GM12878 (cell line): ENCODE measurements around the gene RNASE2. TPM values are rescaled to one million over a fixed set of nuclear protein-coding genes. Genes with fewer than 3 reads are reported as not detected.
A peak's percentile ranks its signal among the peaks of the same experiment; 100 is the strongest.

Experiments used
- ATAC-seq: fragments of 200-7000 bp; cut with Tn5 transposase; 3 replicates; pipeline ENCODE4 v1.9.1; 2020; ENCODE audit warnings: mild to moderate bottlenecking, moderate library complexity
- BruUV-seq: library from RNA; stranded (reverse); fragments of 400-500 nt; replicated peaks from 2 replicates; lab custom pipeline; 2021; lab: Mats Ljungman, UMichigan
- CTCF ChIA-PET: fragments of 300-600 bp; sonication (Branson Sonifier 250); formaldehyde crosslinking; extraction: SDS; loops from one replicate; lab custom pipeline; 2021; ENCODE audit warnings: inconsistent platforms; lab: Yijun Ruan, JAX
- POLR2A ChIA-PET: fragments of 350-600 bp; formaldehyde crosslinking; extraction: SDS; loops from one replicate; lab custom pipeline; 2021; ENCODE audit warnings: inconsistent platforms; lab: Charles Lee
- RAD21 ChIA-PET: fragments of 300-600 bp; sonication (Branson Sonifier 250); formaldehyde crosslinking; loops from one replicate; lab custom pipeline; 2023; ENCODE audit warnings: antibody characterized with exemption; ENCODE audit not compliant: unreplicated experiment; lab: Charles Lee
- SMC1A ChIA-PET: fragments of 300-600 bp; sonication (Branson Sonifier 250); formaldehyde crosslinking; loops from one replicate; lab custom pipeline; 2023; ENCODE audit not compliant: unreplicated experiment, uncharacterized antibody; lab: Charles Lee
- DNase-seq: peaks from one replicate; pipeline ENCODE4 v3.0.0-alpha.2; 2011; ENCODE audit warnings: low read depth, low spot score
- FAIRE-seq: peaks from 3 replicates; lab custom pipeline; 2011; peaks lifted over from hg19 to GRCh38; lab: Jason Lieb, UNC
- H2AFZ ChIP-seq: 2 replicates; pipeline ENCODE4 v1.6.0; 2011; ENCODE audit warnings: low read depth, low read length, control low read depth; ENCODE audit not compliant: control insufficient read depth
- H3K27ac ChIP-seq: 2 replicates; pipeline ENCODE4 v1.5.1; 2011; ENCODE audit warnings: control low read depth; ENCODE audit not compliant: control insufficient read depth, insufficient read depth
- H3K27me3 ChIP-seq, 2 experiments: replicated peaks in 1 of 2; 2 replicates each; pipeline versions ENCODE4 v1.6.0 to v1.6.1; 2011; ENCODE audit warnings: low read length in 1 of 2; ENCODE audit not compliant: control insufficient read depth in 2 of 2, insufficient read depth in 2 of 2
- H3K36me3 ChIP-seq, 2 experiments: 2 replicates each; pipeline ENCODE4 v1.5.1; 2011; ENCODE audit warnings: low read length in 1 of 2; ENCODE audit not compliant: control insufficient read depth in 2 of 2, insufficient read depth in 2 of 2
- H3K4me1 ChIP-seq: 2 replicates; pipeline ENCODE4 v1.6.1; 2011; ENCODE audit warnings: mild to moderate bottlenecking, low read length, moderate library complexity, mixed read lengths; ENCODE audit not compliant: control insufficient read depth, insufficient read depth
- H3K4me2 ChIP-seq: 2 replicates; pipeline ENCODE4 v1.6.0; 2011; ENCODE audit warnings: control low read depth; ENCODE audit not compliant: control insufficient read depth, insufficient read depth
- H3K4me3 ChIP-seq: fragments of 200-600 bp; sonication (generic); 2 replicates; pipeline ENCODE4 v1.5.1; 2016
- H3K79me2 ChIP-seq: 2 replicates; pipeline ENCODE4 v1.6.0; 2011; ENCODE audit warnings: low read length; ENCODE audit not compliant: control insufficient read depth, insufficient read depth
- H3K9ac ChIP-seq: 2 replicates; pipeline ENCODE4 v1.8.0; 2011; ENCODE audit warnings: low read length, control low read depth, mixed read lengths; ENCODE audit not compliant: control insufficient read depth, insufficient read depth
- H3K9me3 ChIP-seq: replicated peaks from 3 replicates; pipeline ENCODE4 v1.5.1; 2011; ENCODE audit warnings: mild to moderate bottlenecking, low read length; ENCODE audit not compliant: control insufficient read depth, insufficient read depth
- H4K20me1 ChIP-seq: 2 replicates; pipeline ENCODE4 v1.6.0; 2011; ENCODE audit not compliant: control insufficient read depth, insufficient read depth
- ATF7 ChIP-seq: fragments of 450-650 bp; IDR thresholded peaks from 2 replicates; pipeline ENCODE4 v1.6.1; 2016; ENCODE audit warnings: low read depth, mild to moderate bottlenecking
- CBX3 ChIP-seq: fragments of 200-600 bp; sonication (generic); IDR thresholded peaks from 2 replicates; pipeline ENCODE4 v1.6.1; 2016; ENCODE audit warnings: low read depth, borderline replicate concordance
- CHD4 ChIP-seq: fragments of 200-600 bp; sonication (generic); IDR thresholded peaks from 2 replicates; pipeline ENCODE4 v1.6.1; 2016; ENCODE audit warnings: mild to moderate bottlenecking
- FOS ChIP-seq: IDR thresholded peaks from 3 replicates; pipeline ENCODE4 v1.6.1; 2011; ENCODE audit warnings: borderline replicate concordance; ENCODE audit not compliant: insufficient read length; ENCODE audit errors: extremely low read depth
- HDGF ChIP-seq: fragments of 450-650 bp; IDR thresholded peaks from 2 replicates; pipeline ENCODE4 v1.6.1; 2016; ENCODE audit warnings: antibody characterized with exemption
- KLF5 ChIP-seq: fragments of 450-650 bp; IDR thresholded peaks from 2 replicates; pipeline ENCODE4 v1.6.1; 2014; ENCODE audit warnings: mild to moderate bottlenecking; ENCODE audit not compliant: partially characterized antibody
- LARP7 ChIP-seq: fragments of 450-650 bp; IDR thresholded peaks from 2 replicates; pipeline ENCODE4 v1.6.1; 2017; ENCODE audit warnings: mild to moderate bottlenecking
- MTA2 ChIP-seq: fragments of 450-650 bp; IDR thresholded peaks from 2 replicates; pipeline ENCODE4 v1.6.1; 2016; ENCODE audit warnings: low read depth, mild to moderate bottlenecking, moderate library complexity
- RUNX3 ChIP-seq: IDR thresholded peaks from 2 replicates; pipeline ENCODE4 v1.6.1; 2012; ENCODE audit warnings: low read length, inconsistent platforms
- SIX5 ChIP-seq: IDR thresholded peaks from 2 replicates; pipeline ENCODE4 v1.6.1; 2011; ENCODE audit warnings: mild to moderate bottlenecking, low read depth, low read length, moderate library complexity; ENCODE audit not compliant: severe bottlenecking
- SREBF1 ChIP-seq: IDR thresholded peaks from 2 replicates; pipeline ENCODE4 v1.6.1; 2012; ENCODE audit warnings: mild to moderate bottlenecking, low read length
- STAT3 ChIP-seq: IDR thresholded peaks from 2 replicates; pipeline ENCODE4 v1.6.1; 2011; ENCODE audit warnings: low read depth, low read length, improper control_type of control experiment
- USF1 ChIP-seq: IDR thresholded peaks from 2 replicates; pipeline ENCODE4 v1.6.1; 2011; ENCODE audit warnings: borderline replicate concordance, low read depth, mild to moderate bottlenecking, moderate library complexity, mixed read lengths, low read length; ENCODE audit not compliant: insufficient read depth; ENCODE audit errors: extremely low read length
- ZNF24 ChIP-seq: fragments of 450-650 bp; IDR thresholded peaks from 2 replicates; pipeline ENCODE4 v1.6.1; 2017; ENCODE audit warnings: antibody characterized with exemption, mild to moderate bottlenecking
- ZNF592 ChIP-seq: fragments of 450-650 bp; IDR thresholded peaks from 2 replicates; pipeline ENCODE4 v1.6.1; 2017; ENCODE audit warnings: mild to moderate bottlenecking, moderate library complexity
- ZZZ3 ChIP-seq: IDR thresholded peaks from 2 replicates; pipeline ENCODE4 v1.6.1; 2011; ENCODE audit warnings: low read depth; ENCODE audit not compliant: control insufficient read depth, insufficient read length
- WGBS: methylation state at CpG from one replicate; pipeline ENCODE4 v1.1.6; 2016; ENCODE audit warnings: low lambda C conversion rate; ENCODE audit not compliant: insufficient replicate concordance, insufficient coverage; ENCODE audit errors: missing lambda C conversion rate; 5-methylcytosine and 5-hydroxymethylcytosine counted together
- in situ Hi-C: fragments of 300-500 bp; cut with MboI; formaldehyde crosslinking; loops from 9 replicates; pipeline ENCODE4 v1.14.3; 2018; ENCODE audit warnings: mixed read lengths
- intact Hi-C: fragments of 100-400 bp; cut with micrococcal nuclease; formaldehyde crosslinking; loops from one replicate; pipeline ENCODE4 v1.14.2; 2022; ENCODE audit not compliant: unreplicated experiment
- polyA plus RNA-seq, 11 experiments: library from polyadenylated mRNA; depleted of rRNA in 4 of 11; unstranded in 6 of 11; stranded (reverse) in 5 of 11; fragments of >200 nt; fragmentation: Nextera tagmentation in 4 of 11; fragmentation: Illumina TruSeq in 1 of 11; extraction: Ambion mirVana in 4 of 11; extraction: Trizol in 1 of 11; gene quantifications; 1 replicate in 1 of 11; 2 replicates in 10 of 11; pipeline versions ENCODE4 v1.2.1 to v1.2.3, GENCODE V29; 2011 to 2016; ENCODE audit warnings: inconsistent platforms in 2 of 11, missing spikeins in 2 of 11, low read depth in 1 of 11
- total RNA-seq, 4 experiments: library from RNA; depleted of rRNA in 3 of 4; stranded (reverse); fragments of >200 nt in 3 of 4; fragmentation: Illumina TruSeq in 1 of 4; extraction: Trizol in 1 of 4; gene quantifications; 2 replicates each; pipeline versions ENCODE4 v1.2.1 to v1.2.3, GENCODE V29; 2013 to 2021

RNASE2 gene
- total and polyA plus RNA-seq, 10 of the 15 experiments (the other 5 are each of a cell fraction or from before 2014, with no cell fraction given): not detected

- TF ChIP-seq ZNF24 (no peak), CHD4 (no peak), USF1 (no peak), KLF5 (peak; percentile 60), RUNX3 (peak; percentile 70), ZZZ3 (no peak)
Measured at GRCh38 chr14:20989787-20990600, 34.7 kb downstream of the RNASE2 start, which contains the start of gene METTL17 (continued).

- ATAC-seq: no peak
- Histone ChIP-seq H3K9me3 (no peaks in the 10 kb centered on the region), H3K4me2 (no peak overlapping the region), H3K9ac (no peak overlapping the region), H3K79me2 (no peaks in the 10 kb centered on the region), H3K27ac (no peak overlapping the region), H3K36me3 (peaks cover 5 to 15% of the 10 kb centered on the region in 2 experiments), H3K27me3 (no peaks in the 10 kb centered on the region), H2AFZ (no peak overlapping the region), H4K20me1 (no peaks in the 10 kb centered on the region), H3K4me1 (no peaks in the 10 kb centered on the region), H3K4me3 (no peak overlapping the region)
- 93% methylated on average over 14 of the region's 14 CpGs for WGBS
- no peak for FAIRE-seq
- intact Hi-C loops (no loop called here), in situ Hi-C loops (no loop called here)
- ChIA-PET RAD21 (no interaction called here), SMC1A (no interaction called here), POLR2A (no interaction called here), CTCF (interaction anchor here (0.9 to 2.2 kb wide), 3 partner anchors 9 to 18 kb away, joined by 3 to 6 read pairs (median 3); no protein-coding TSS in a partner anchor)
- no peak for DNase-seq
- TSS peak; percentile 27 for BruUV-seq
- TF ChIP-seq MTA2 (no peak), CBX3 (no peak), STAT3 (no peak), SIX5 (no peak), HDGF (no peak), ZNF592 (no peak), ATF7 (no peak), LARP7 (no peak), FOS (no peak), SREBF1 (no peak)
Measured at GRCh38 chr14:20996521-20996920, 41.2 kb downstream of the RNASE2 start.
